Breast epithelium (tissue), 3 donors: Measurements from ENCODE around the gene LDB3.

Experiments
- CTCF ChIP-seq, 3 donors: fragments of 450-650 bp; IDR thresholded peaks; one replicate each; pipeline ENCODE4 v1.5.1; 2016 to 2017; ENCODE audit warnings: antibody characterized with exemption in 3 of 3, mild to moderate bottlenecking in 3 of 3, moderate library complexity in 3 of 3
- POLR2A ChIP-seq: fragments of 450-650 bp; IDR thresholded peaks from one replicate; pipeline ENCODE4 v1.6.1; 2016; ENCODE audit warnings: antibody characterized with exemption, mild to moderate bottlenecking, moderate library complexity
- POLR2AphosphoS5 ChIP-seq, 3 donors: sonication (generic); formaldehyde crosslinking; IDR thresholded peaks; one replicate each; pipeline ENCODE4 v1.6.1; 2017; ENCODE audit warnings: antibody characterized with exemption in 3 of 3

GRCh38 chr10:86753051-86753450 lies 84.7 kb downstream of the LDB3 start:
- TF ChIP-seq CTCF (IDR thresholded peaks at IDR 0.05) (no peak), POLR2A (no peak), POLR2AphosphoS5 (IDR thresholded peaks at IDR 0.05) (no peak)
